Stomach (tissue), 9 donors: ENCODE results near the gene SNX3. TPM values are rescaled to one million over a fixed set of nuclear protein-coding genes. Genes with fewer than 3 reads are reported as not detected.
"Not testable (repeated sequence)": the region's sequence is repeated elsewhere in the genome, so short reads cannot be mapped to it uniquely, and the experiment has no call there.

Experiments used
- DNase-seq, 2 donors: peaks; one replicate each; pipeline versions ENCODE4 v3.0.0 to v3.0.0-alpha.2; 2013 to 2019
- H3K27ac ChIP-seq, 5 donors: fragments of 200-600 bp in 4 of 5; sonication (generic) in 4 of 5; one replicate each; pipeline ENCODE4 v1.5.1; 2013 to 2019; ENCODE audit warnings: mild to moderate bottlenecking in 1 of 5, moderate library complexity in 1 of 5
- H3K27me3 ChIP-seq, 3 donors: fragments of 200-600 bp; sonication (generic); one replicate each; pipeline ENCODE4 v1.5.1; 2017 to 2019; ENCODE audit warnings: mixed run types in 1 of 3
- H3K36me3 ChIP-seq, 4 donors: fragments of 200-600 bp; sonication (generic); 1 replicate in 3 of 4; 2 replicates in 1 of 4; pipeline ENCODE4 v1.5.1; 2016 to 2019
- H3K4me1 ChIP-seq, 4 donors: fragments of 200-600 bp; sonication (generic); one replicate each; pipeline ENCODE4 v1.5.1; 2016 to 2019
- H3K4me3 ChIP-seq, 4 donors: fragments of 200-600 bp; sonication (generic) in 3 of 4; one replicate each; pipeline ENCODE4 v1.5.1; 2016 to 2019; ENCODE audit warnings: mild to moderate bottlenecking in 1 of 4
- H3K9me3 ChIP-seq, 4 donors: fragments of 200-600 bp; sonication (generic); one replicate each; pipeline ENCODE4 v1.5.1; 2016 to 2019
- CTCF ChIP-seq, 7 experiments: fragments of 450-650 bp in 4 of 7; fragments of 200-600 bp in 3 of 7; sonication (generic) in 3 of 7; IDR thresholded peaks; one replicate each; pipeline ENCODE4 v1.5.1; 2016 to 2019; ENCODE audit warnings: antibody characterized with exemption in 7 of 7, control low read depth in 2 of 7, mild to moderate bottlenecking in 1 of 7
- EP300 ChIP-seq: sonication (generic); formaldehyde crosslinking; IDR thresholded peaks from one replicate; pipeline ENCODE4 v1.6.1; 2017; ENCODE audit warnings: antibody characterized with exemption
- POLR2A ChIP-seq, 4 donors: fragments of 450-650 bp; IDR thresholded peaks; one replicate each; pipeline ENCODE4 v1.6.1; 2016; ENCODE audit warnings: antibody characterized with exemption in 4 of 4, control low read depth in 2 of 4, mild to moderate bottlenecking in 1 of 4, moderate library complexity in 1 of 4
- POLR2AphosphoS5 ChIP-seq, 3 donors: sonication (generic); formaldehyde crosslinking; IDR thresholded peaks; one replicate each; pipeline ENCODE4 v1.6.1; 2016; ENCODE audit warnings: antibody characterized with exemption in 3 of 3
- WGBS, 5 donors: extraction: QIAGEN DNeasy Blood & Tissue Kit in 3 of 5; methylation state at CpG; one replicate each; pipeline versions ENCODE4 v1.1.5 to v1.1.7; 2013 to 2018; 5-methylcytosine and 5-hydroxymethylcytosine counted together
- intact Hi-C: fragments of 100-400 bp; cut with DNase I; formaldehyde crosslinking; loops from one replicate; pipeline ENCODE4 v1.15.1; 2023; ENCODE audit warnings: low total_unique reads
- polyA plus RNA-seq, 3 donors: library from polyadenylated mRNA; stranded (reverse); fragments of 200-250 nt; gene quantifications; one replicate each; pipeline ENCODE4 v1.2.3, GENCODE V29; 2013
- total RNA-seq, 5 donors: library from RNA; depleted of rRNA; stranded (reverse); fragments of >200 nt; gene quantifications; one replicate each; pipeline versions ENCODE4 v1.1.0 to v1.2.3, GENCODE V29; 2014 to 2016
- donor health status: healthy with polysubstance abuse.
- donor health status: Bipolar disorder and iron deficiency.
- donor health status: healthy.

SNX3 gene
- total and polyA plus RNA-seq, 8 donors = 46.1 to 199 (median 144) TPM

- no peaks in the 10 kb centered on the region for H3K27me3 ChIP-seq
- WGBS, 5 donors = 92 to 96% (median 95%) methylated on average over 17 to 19 of the region's 19 CpGs
- no peaks in the 10 kb centered on the region for H3K36me3 ChIP-seq
- H3K27ac ChIP-seq = peak overlapping the region; percentile 52 to 97 (median 95)
- H3K4me1 ChIP-seq = peaks cover 12 to 18% (median 16%) of the 10 kb centered on the region in 4 donors
- H3K4me3 ChIP-seq = peak overlapping the region; percentile 62 to 89 (median 80)
- intact Hi-C loops = no loop called here
- no peaks in the 10 kb centered on the region for H3K9me3 ChIP-seq
- no peak for TF ChIP-seq CTCF (IDR thresholded peaks at IDR 0.05)
- DNase-seq = peak in 1 of 2 donors; percentile 6
Measured at GRCh38 chr6:108293527-108294296, 32.9 kb upstream of the SNX3 start.

- intact Hi-C loops, H3K36me3 ChIP-seq, H3K9me3 ChIP-seq, H3K27me3 ChIP-seq, H3K27ac ChIP-seq, DNase-seq, H3K4me3 ChIP-seq: not testable (repeated sequence)
- WGBS, 5 donors = 23 to 72% (median 42%) methylated on average over 3 of the region's 3 CpGs
- peaks cover 12 to 18% (median 16%) of the 10 kb centered on the region in 4 donors for H3K4me1 ChIP-seq
Measured at GRCh38 chr6:108292561-108292960, 31.7 kb upstream of the SNX3 start.

- H3K27ac ChIP-seq = no peak overlapping the region
- no peaks in the 10 kb centered on the region for H3K27me3 ChIP-seq
- no peak overlapping the region for H3K4me3 ChIP-seq
- intact Hi-C loops = no loop called here
- WGBS, 5 donors = 74 to 82% (median 80%) methylated on average over 4 of the region's 4 CpGs
- H3K36me3 ChIP-seq = no peaks in the 10 kb centered on the region
- no peak for TF ChIP-seq POLR2AphosphoS5 (IDR thresholded peaks at IDR 0.05)
- TF ChIP-seq EP300 = no peak
- no peak for TF ChIP-seq POLR2A (IDR thresholded peaks at IDR 0.05)
- TF ChIP-seq CTCF (IDR thresholded peaks at IDR 0.05) = no peak
- DNase-seq = no peak
- H3K9me3 ChIP-seq = no peaks in the 10 kb centered on the region
- peaks cover 12 to 15% (median 14%) of the 10 kb centered on the region in 4 donors for H3K4me1 ChIP-seq
Measured at GRCh38 chr6:108291091-108291490, 30.3 kb upstream of the SNX3 start.

GRCh38 chr6:108288742-108289141, 27.9 kb upstream of the SNX3 start:
- H3K36me3 ChIP-seq = no peaks in the 10 kb centered on the region
- no peak overlapping the region for H3K27ac ChIP-seq
- no peaks in the 10 kb centered on the region for H3K9me3 ChIP-seq
- no peaks in the 10 kb centered on the region for H3K27me3 ChIP-seq
- no peak overlapping the region for H3K4me3 ChIP-seq
- no peak for DNase-seq
- intact Hi-C loops = no loop called here
- no peaks in the 10 kb centered on the region for H3K4me1 ChIP-seq
- TF ChIP-seq EP300 (no peak), CTCF (IDR thresholded peaks at IDR 0.05) (no peak), POLR2A (IDR thresholded peaks at IDR 0.05) (no peak), POLR2AphosphoS5 (IDR thresholded peaks at IDR 0.05) (no peak)

GRCh38 chr6:108287373-108287772, 26.5 kb upstream of the SNX3 start:
- no peak for TF ChIP-seq POLR2A (IDR thresholded peaks at IDR 0.05)
- TF ChIP-seq POLR2AphosphoS5 (IDR thresholded peaks at IDR 0.05) = no peak
- TF ChIP-seq CTCF (IDR thresholded peaks at IDR 0.05) = no peak
- no peak for TF ChIP-seq EP300

More at GRCh38 chr6:108287373-108287772, 26.5 kb upstream of the SNX3 start:
- Histone ChIP-seq H3K36me3 (no peaks in the 10 kb centered on the region), H3K27me3 (no peaks in the 10 kb centered on the region), H3K4me1 (no peaks in the 10 kb centered on the region), H3K9me3 (no peaks in the 10 kb centered on the region), H3K4me3 (no peak overlapping the region), H3K27ac (no peak overlapping the region)
- WGBS, 5 donors = 65 to 82% (median 78%) methylated on average over 3 of the region's 3 CpGs
- no peak for DNase-seq
- intact Hi-C loops = no loop called here
